PC-3 (cell line): ENCODE data around the gene RPS15. TPM values are rescaled to one million over a fixed set of nuclear protein-coding genes. Genes with fewer than 3 reads are reported as not detected.

ENCODE experiments used
- ATAC-seq: fragments of 200-7000 bp; cut with Tn5 transposase; 2 replicates; pipeline ENCODE4 v1.9.1; 2020; ENCODE audit warnings: mild to moderate bottlenecking, moderate library complexity
- BruUV-seq: library from RNA; stranded (reverse); fragments of 400-500 nt; replicated peaks from 2 replicates; lab custom pipeline; 2021; lab: Mats Ljungman, UMichigan
- CTCF ChIA-PET: fragments of 300-600 bp; sonication (Branson Sonifier 250); formaldehyde crosslinking; loops from one replicate; lab custom pipeline; 2022; ENCODE audit warnings: antibody characterized with exemption; lab: Charles Lee
- POLR2A ChIA-PET: fragments of 300-600 bp; sonication (Branson Sonifier 250); formaldehyde crosslinking; loops from one replicate; lab custom pipeline; 2022; ENCODE audit warnings: antibody characterized with exemption; ENCODE audit not compliant: unreplicated experiment; lab: Charles Lee
- DNase-seq: peaks from one replicate; pipeline ENCODE4 v3.0.0-alpha.2; 2015
- H2AFZ ChIP-seq: fragments of 300-600 bp; sonication (generic); 2 replicates; pipeline ENCODE4 v1.6.0; 2016; ENCODE audit warnings: antibody characterized with exemption, low read length
- H3F3A ChIP-seq: fragments of 300-600 bp; sonication (generic); one replicate; pipeline ENCODE4 v1.6.0; 2017; ENCODE audit warnings: antibody characterized with exemption, low read length, control low read depth, mild to moderate bottlenecking; ENCODE audit not compliant: unreplicated experiment
- H3K27ac ChIP-seq: fragments of 300-600 bp; sonication (generic); 2 replicates; pipeline ENCODE4 v1.5.1; 2016; ENCODE audit warnings: mild to moderate bottlenecking, low read length
- H3K27me3 ChIP-seq: fragments of 300-600 bp; sonication (generic); 2 replicates; pipeline ENCODE4 v1.6.1; 2016; ENCODE audit warnings: low read length, mixed read lengths
- H3K36me3 ChIP-seq: fragments of 300-600 bp; sonication (generic); 2 replicates; pipeline ENCODE4 v1.6.1; 2016; ENCODE audit warnings: low read depth, mixed run types, low read length, mixed read lengths
- H3K4me1 ChIP-seq: fragments of 300-600 bp; sonication (generic); 2 replicates; pipeline ENCODE4 v1.5.1; 2016; ENCODE audit warnings: low read length; ENCODE audit not compliant: insufficient read depth
- H3K4me2 ChIP-seq: fragments of 300-600 bp; sonication (generic); 2 replicates; pipeline ENCODE4 v1.6.0; 2016; ENCODE audit warnings: low read length
- H3K4me3 ChIP-seq: fragments of 300-600 bp; sonication (generic); 2 replicates; pipeline ENCODE4 v1.5.1; 2016; ENCODE audit warnings: mild to moderate bottlenecking, low read length, mixed read lengths
- H3K79me2 ChIP-seq: fragments of 300-600 bp; sonication (generic); 2 replicates; pipeline ENCODE4 v1.6.1; 2017; ENCODE audit warnings: low read length, mixed read lengths
- H3K9ac ChIP-seq: fragments of 300-600 bp; sonication (generic); 2 replicates; pipeline ENCODE4 v1.6.0; 2016; ENCODE audit warnings: mild to moderate bottlenecking, low read length
- H3K9me2 ChIP-seq: fragments of 300-600 bp; sonication (generic); replicated peaks from 2 replicates; pipeline ENCODE4 v1.6.1; 2016; ENCODE audit warnings: mixed run types, low read length, mixed read lengths
- H3K9me3 ChIP-seq: fragments of 300-600 bp; sonication (generic); 2 replicates; pipeline ENCODE4 v1.6.1; 2016; ENCODE audit warnings: low read length, mixed read lengths
- H4K20me1 ChIP-seq: fragments of 300-600 bp; sonication (generic); 2 replicates; pipeline ENCODE4 v1.6.1; 2016; ENCODE audit warnings: low read length, mixed read lengths
- EZH2 ChIP-seq: fragments of 300-600 bp; sonication (generic); IDR thresholded peaks from one replicate; pipeline ENCODE4 v1.6.1; 2017; ENCODE audit warnings: antibody characterized with exemption, mild to moderate bottlenecking, low read length; ENCODE audit not compliant: unreplicated experiment
- EZH2phosphoT487 ChIP-seq: fragments of 300-600 bp; sonication (generic); IDR thresholded peaks from 2 replicates; pipeline ENCODE4 v1.6.1; 2018; ENCODE audit warnings: mild to moderate bottlenecking, antibody characterized with exemption, low read length, borderline replicate concordance
- intact Hi-C: fragments of 100-400 bp; cut with micrococcal nuclease; formaldehyde crosslinking; loops from 2 replicates; pipeline ENCODE4 v1.9.0; 2023
- total RNA-seq: library from RNA; depleted of rRNA; stranded (reverse); fragments of >200 nt; gene quantifications from 2 replicates; pipeline ENCODE4 v1.2.3, GENCODE V29; 2014
- TF ChIP-seq, protein P1 (sequence below): fragments of 300-600 bp; sonication (generic); conservative IDR thresholded peaks from 2 replicates; pipeline ENCODE4 v1.5.1; 2017; ENCODE audit warnings: antibody characterized with exemption, low read depth, mild to moderate bottlenecking, low read length

RPS15 gene
- total RNA-seq, 1 experiment from 2014 or later: 1,797 TPM

DNA sequence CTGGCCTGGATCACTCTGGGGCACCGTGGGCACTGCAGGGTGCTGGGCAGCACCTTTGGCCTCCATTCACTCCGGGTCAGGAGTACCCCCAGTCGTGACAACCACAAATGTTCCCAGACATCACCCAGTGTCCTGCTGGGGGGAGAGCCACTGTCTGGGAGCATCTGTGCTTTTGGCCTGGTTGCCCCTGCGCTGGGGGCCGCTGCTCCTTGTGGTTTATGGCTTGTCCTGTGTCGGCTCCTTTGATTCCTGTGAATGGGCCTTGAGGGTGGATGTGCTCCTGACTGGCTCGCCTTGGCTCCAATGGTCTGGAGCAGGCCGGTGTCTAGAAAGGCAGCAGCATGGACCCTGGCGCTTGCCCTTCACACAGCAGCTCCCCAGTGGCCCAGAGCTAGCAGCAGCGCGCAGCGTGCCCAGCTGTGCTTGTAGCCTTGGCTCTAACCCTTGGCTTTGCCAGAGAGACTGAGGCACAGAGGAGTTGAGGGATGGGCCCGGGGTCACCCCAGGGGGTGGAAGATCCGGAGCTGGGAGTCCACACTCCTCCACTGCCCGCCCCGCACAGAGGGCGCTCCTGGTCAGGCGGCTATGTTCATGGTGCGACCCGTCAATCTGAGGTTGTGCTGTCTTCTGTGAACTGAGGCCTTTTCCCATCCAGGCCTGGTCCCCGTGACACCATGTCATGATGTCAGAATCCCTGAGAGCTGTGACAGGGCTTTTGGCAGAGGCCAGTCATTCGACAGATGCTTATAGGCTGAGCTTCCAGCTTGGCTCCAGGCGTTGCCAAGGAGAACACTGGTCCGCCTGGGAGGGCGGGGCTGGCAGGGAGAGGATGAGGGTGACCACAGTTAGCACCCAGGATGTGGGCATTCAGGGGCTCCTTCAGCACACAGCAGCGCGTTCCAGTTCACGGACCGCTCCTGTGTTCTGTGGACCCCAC, 26.7 kb upstream of the RPS15 start:
- 0 out of 2 replicates have a peak overlapping the region, but pooled peaks have one; percentile 90 for H3K4me2 ChIP-seq
- no peak overlapping the region for H2AFZ ChIP-seq
- H3K4me1 ChIP-seq: peaks cover 42% of the 10 kb centered on the region
- no peak overlapping the region for H3K4me3 ChIP-seq
- TF ChIP-seq EZH2phosphoT487 (no peak), EZH2 (no peak)
- TF ChIP-seq, protein P1, sequence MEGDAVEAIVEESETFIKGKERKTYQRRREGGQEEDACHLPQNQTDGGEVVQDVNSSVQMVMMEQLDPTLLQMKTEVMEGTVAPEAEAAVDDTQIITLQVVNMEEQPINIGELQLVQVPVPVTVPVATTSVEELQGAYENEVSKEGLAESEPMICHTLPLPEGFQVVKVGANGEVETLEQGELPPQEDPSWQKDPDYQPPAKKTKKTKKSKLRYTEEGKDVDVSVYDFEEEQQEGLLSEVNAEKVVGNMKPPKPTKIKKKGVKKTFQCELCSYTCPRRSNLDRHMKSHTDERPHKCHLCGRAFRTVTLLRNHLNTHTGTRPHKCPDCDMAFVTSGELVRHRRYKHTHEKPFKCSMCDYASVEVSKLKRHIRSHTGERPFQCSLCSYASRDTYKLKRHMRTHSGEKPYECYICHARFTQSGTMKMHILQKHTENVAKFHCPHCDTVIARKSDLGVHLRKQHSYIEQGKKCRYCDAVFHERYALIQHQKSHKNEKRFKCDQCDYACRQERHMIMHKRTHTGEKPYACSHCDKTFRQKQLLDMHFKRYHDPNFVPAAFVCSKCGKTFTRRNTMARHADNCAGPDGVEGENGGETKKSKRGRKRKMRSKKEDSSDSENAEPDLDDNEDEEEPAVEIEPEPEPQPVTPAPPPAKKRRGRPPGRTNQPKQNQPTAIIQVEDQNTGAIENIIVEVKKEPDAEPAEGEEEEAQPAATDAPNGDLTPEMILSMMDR: no peak
- DNase-seq (no peak), ATAC-seq (no peak)
- H3F3A ChIP-seq: peaks cover 7% of the 10 kb centered on the region
- no peak overlapping the region for H3K27ac ChIP-seq
- no peaks in the 10 kb centered on the region for H3K9me2 ChIP-seq
- no peaks in the 10 kb centered on the region for H3K9me3 ChIP-seq
- no peak overlapping the region for H3K9ac ChIP-seq
- peaks cover 43% of the 10 kb centered on the region for H4K20me1 ChIP-seq
- intact Hi-C loops: no loop called here
- peaks cover 8% of the 10 kb centered on the region; the same call in 1 of the 2 replicates for H3K36me3 ChIP-seq
- ChIA-PET POLR2A (no interaction called here), CTCF (no interaction called here)
- peaks cover 87% of the 10 kb centered on the region for H3K79me2 ChIP-seq
- no peaks in the 10 kb centered on the region for H3K27me3 ChIP-seq
- BruUV-seq: no TSS peak

DNA sequence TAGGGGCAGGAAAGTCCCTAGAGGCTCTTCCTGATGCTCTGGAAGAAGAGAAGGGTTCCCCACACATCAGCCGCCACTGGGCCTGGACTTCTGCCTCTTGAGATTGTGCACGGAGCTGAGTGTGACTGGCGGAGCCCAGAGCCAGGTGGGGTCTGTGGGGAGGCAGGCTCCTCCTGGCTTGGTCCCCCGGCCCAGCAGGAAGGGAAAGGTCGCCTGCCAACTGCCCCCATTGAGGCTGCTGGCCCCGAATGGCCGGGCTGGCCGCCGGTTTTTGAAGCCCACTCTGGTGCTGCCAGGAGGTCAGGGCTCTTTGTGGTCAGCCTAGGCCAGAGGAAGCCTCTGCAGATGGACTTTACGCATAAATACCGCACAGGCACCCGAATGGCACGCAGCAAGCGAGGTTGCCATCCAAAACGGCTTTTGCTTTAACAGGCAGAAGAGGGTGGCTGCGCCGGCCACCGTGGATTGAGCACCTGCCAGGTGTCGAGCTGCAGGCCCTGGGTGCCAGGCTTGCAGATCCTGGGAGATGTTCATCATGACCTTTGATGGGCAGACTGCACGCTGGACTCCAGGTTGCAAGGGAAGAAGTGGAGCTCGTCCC, 25.8 kb upstream of the RPS15 start:
- TF ChIP-seq, protein P1: no peak
- TF ChIP-seq EZH2phosphoT487 (no peak), EZH2 (no peak)
- no peak overlapping the region for H3K9ac ChIP-seq
- POLR2A ChIA-PET: no interaction called here

More for the DNA sequence above, 25.8 kb upstream of the RPS15 start:
- CTCF ChIA-PET: no interaction called here
- H3K79me2 ChIP-seq: peaks cover 96% of the 10 kb centered on the region
- H3K4me1 ChIP-seq: peaks cover 41% of the 10 kb centered on the region
- no peak overlapping the region for H3K4me3 ChIP-seq
- no peak overlapping the region for H2AFZ ChIP-seq
- H3K4me2 ChIP-seq: no peak overlapping the region
- intact Hi-C loops: no loop called here
- H3K9me2 ChIP-seq: no peaks in the 10 kb centered on the region
- BruUV-seq: no TSS peak
- H3F3A ChIP-seq: peaks cover 7% of the 10 kb centered on the region
- no peak for ATAC-seq
- no peaks in the 10 kb centered on the region for H3K9me3 ChIP-seq
- H4K20me1 ChIP-seq: peaks cover 51% of the 10 kb centered on the region
- H3K27ac ChIP-seq: no peak overlapping the region
- no peaks in the 10 kb centered on the region for H3K27me3 ChIP-seq
- peaks cover 9% of the 10 kb centered on the region; the same call in 1 of the 2 replicates for H3K36me3 ChIP-seq
- no peak for DNase-seq
